Parathyroid adenoma (tissue), 2 donors: ENCODE measurements around the gene PRPF6.
"Not testable (repeated sequence)": the region's sequence is repeated elsewhere in the genome, so short reads cannot be mapped to it uniquely, and the experiment has no call there.

Source experiments
- H2AFZ ChIP-seq: fragments of 300-600 bp; sonication (generic); one replicate; pipeline ENCODE4 v1.7.0; 2017; ENCODE audit warnings: antibody characterized with exemption, mild to moderate bottlenecking
- H3K27ac ChIP-seq: fragments of 300-600 bp; sonication (generic); one replicate; pipeline ENCODE4 v1.7.0; 2017
- H3K27me3 ChIP-seq: fragments of 300-600 bp; sonication (generic); one replicate; pipeline ENCODE4 v1.7.0; 2017; ENCODE audit warnings: low read length; ENCODE audit not compliant: control insufficient read depth, insufficient read depth
- H3K36me3 ChIP-seq: fragments of 300-600 bp; sonication (generic); one replicate; pipeline ENCODE4 v1.7.0; 2017; ENCODE audit warnings: low read length; ENCODE audit not compliant: control insufficient read depth, insufficient read depth
- H3K4me1 ChIP-seq: fragments of 300-600 bp; sonication (generic); one replicate; pipeline ENCODE4 v1.7.0; 2017; ENCODE audit warnings: control low read depth
- H3K4me2 ChIP-seq: fragments of 300-600 bp; sonication (generic); one replicate; pipeline ENCODE4 v1.7.0; 2017; ENCODE audit warnings: low read length
- H3K4me3 ChIP-seq: fragments of 300-600 bp; sonication (generic); one replicate; pipeline ENCODE4 v1.7.0; 2017; ENCODE audit warnings: low read depth, low read length
- H3K79me2 ChIP-seq: fragments of 300-600 bp; sonication (generic); one replicate; pipeline ENCODE4 v1.7.0; 2017; ENCODE audit warnings: control low read depth
- H3K9ac ChIP-seq: fragments of 300-600 bp; sonication (generic); one replicate; pipeline ENCODE4 v1.7.0; 2017; ENCODE audit warnings: mild to moderate bottlenecking
- H3K9me3 ChIP-seq: fragments of 300-600 bp; sonication (generic); one replicate; pipeline ENCODE4 v1.7.0; 2017; ENCODE audit warnings: low read length; ENCODE audit not compliant: control insufficient read depth
- TF ChIP-seq, protein P1 (sequence below): fragments of 300-600 bp; sonication (generic); IDR thresholded peaks from one replicate; pipeline ENCODE4 v1.7.0; 2017; ENCODE audit warnings: antibody characterized with exemption, mild to moderate bottlenecking
- donor health status: primary hyperparathyroidism.

Gene PRPF6

GRCh38 chr20:63968136-63968927 lies 12.6 kb upstream of the PRPF6 start:
- no peak overlapping the region for H3K9ac ChIP-seq
- H3K27ac ChIP-seq: peak overlapping the region; percentile 18
- H3K9me3 ChIP-seq: no peaks in the 10 kb centered on the region
- H3K36me3 ChIP-seq: peaks cover 7% of the 10 kb centered on the region
- H3K4me3 ChIP-seq: peak overlapping the region; percentile 65
- H2AFZ ChIP-seq: no peak overlapping the region
- peaks cover 6% of the 10 kb centered on the region for H3K4me1 ChIP-seq
- no peaks in the 10 kb centered on the region for H3K79me2 ChIP-seq
- TF ChIP-seq, protein P1, sequence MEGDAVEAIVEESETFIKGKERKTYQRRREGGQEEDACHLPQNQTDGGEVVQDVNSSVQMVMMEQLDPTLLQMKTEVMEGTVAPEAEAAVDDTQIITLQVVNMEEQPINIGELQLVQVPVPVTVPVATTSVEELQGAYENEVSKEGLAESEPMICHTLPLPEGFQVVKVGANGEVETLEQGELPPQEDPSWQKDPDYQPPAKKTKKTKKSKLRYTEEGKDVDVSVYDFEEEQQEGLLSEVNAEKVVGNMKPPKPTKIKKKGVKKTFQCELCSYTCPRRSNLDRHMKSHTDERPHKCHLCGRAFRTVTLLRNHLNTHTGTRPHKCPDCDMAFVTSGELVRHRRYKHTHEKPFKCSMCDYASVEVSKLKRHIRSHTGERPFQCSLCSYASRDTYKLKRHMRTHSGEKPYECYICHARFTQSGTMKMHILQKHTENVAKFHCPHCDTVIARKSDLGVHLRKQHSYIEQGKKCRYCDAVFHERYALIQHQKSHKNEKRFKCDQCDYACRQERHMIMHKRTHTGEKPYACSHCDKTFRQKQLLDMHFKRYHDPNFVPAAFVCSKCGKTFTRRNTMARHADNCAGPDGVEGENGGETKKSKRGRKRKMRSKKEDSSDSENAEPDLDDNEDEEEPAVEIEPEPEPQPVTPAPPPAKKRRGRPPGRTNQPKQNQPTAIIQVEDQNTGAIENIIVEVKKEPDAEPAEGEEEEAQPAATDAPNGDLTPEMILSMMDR: no peak
- no peaks in the 10 kb centered on the region for H3K27me3 ChIP-seq
- H3K4me2 ChIP-seq: peak overlapping the region; percentile 93

- Histone ChIP-seq H3K4me3 (peak overlapping the region; percentile 65), H3K9ac (peak overlapping the region; percentile 49), H3K79me2 (no peaks in the 10 kb centered on the region), H3K9me3 (no peaks in the 10 kb centered on the region), H3K27me3 (no peaks in the 10 kb centered on the region), H3K4me1 (peaks cover 6% of the 10 kb centered on the region), H2AFZ (peak overlapping the region; percentile 27), H3K36me3 (peaks cover 7% of the 10 kb centered on the region), H3K27ac (peak overlapping the region; percentile 18), H3K4me2 (peak overlapping the region; percentile 93)
- TF ChIP-seq, protein P1: no peak
Measured at GRCh38 chr20:63968928-63969760, 11.8 kb upstream of the PRPF6 start.

GRCh38 chr20:63969838-63970713 lies 10.9 kb upstream of the PRPF6 start, which contains the start of gene ZNF512B:
TSS of gene ZNF512B (minus strand) at chr20:63969930. CDS start at chr20:63967950, 1,980 bp downstream.
- H3K9ac ChIP-seq: peak within 1 kb of the TSS; percentile 49
- peak within 1 kb of the TSS; percentile 18 for H3K27ac ChIP-seq
- peaks cover 6% of the 10 kb centered on the region for H3K4me1 ChIP-seq

GRCh38 chr20:63970714-63971431 lies 10.1 kb upstream of the PRPF6 start:
- Histone ChIP-seq H3K9ac (no peak overlapping the region), H2AFZ (no peak overlapping the region)

More at GRCh38 chr20:63969838-63970713, 10.9 kb upstream of the PRPF6 start, which contains the start of gene ZNF512B:
- Histone ChIP-seq H3K79me2 (no peaks in the 10 kb centered on the region), H3K27me3 (no peaks in the 10 kb centered on the region), H3K36me3 (peaks cover 7% of the 10 kb centered on the region), H3K4me2 (peak within 1 kb of the TSS; percentile 96), H2AFZ (peak within 1 kb of the TSS; percentile 81), H3K9me3 (no peaks in the 10 kb centered on the region), H3K4me3 (peak within 1 kb of the TSS; percentile 65)
- TF ChIP-seq, protein P1: no peak

GRCh38 chr20:63971960-63972311 lies 9.0 kb upstream of the PRPF6 start:
- not testable (repeated sequence) for H2AFZ ChIP-seq, H3K79me2 ChIP-seq, H3K9me3 ChIP-seq, H3K4me3 ChIP-seq, H3K9ac ChIP-seq, H3K27me3 ChIP-seq, H3K36me3 ChIP-seq, H3K27ac ChIP-seq, H3K4me2 ChIP-seq, H3K4me1 ChIP-seq

More at GRCh38 chr20:63970714-63971431, 10.1 kb upstream of the PRPF6 start:
- Histone ChIP-seq H3K79me2 (no peaks in the 10 kb centered on the region), H3K36me3 (peaks cover 7% of the 10 kb centered on the region), H3K27ac (no peak overlapping the region), H3K27me3 (no peaks in the 10 kb centered on the region), H3K4me1 (peaks cover 6% of the 10 kb centered on the region), H3K4me2 (peak overlapping the region; percentile 96), H3K9me3 (no peaks in the 10 kb centered on the region), H3K4me3 (no peak overlapping the region)
- TF ChIP-seq, protein P1: no peak
